PC-9 (cell line): ENCODE data around the gene MCTP2. TPM values are rescaled to one million over a fixed set of nuclear protein-coding genes. Genes with fewer than 3 reads are reported as not detected.

ENCODE experiments used
- BruUV-seq: library from RNA; stranded (reverse); fragments of 400-500 nt; replicated peaks from 2 replicates; lab custom pipeline; 2021; lab: Mats Ljungman, UMichigan
- CTCF ChIA-PET: fragments of 300-600 bp; sonication (Branson Sonifier 250); formaldehyde crosslinking; loops from one replicate; lab custom pipeline; 2022; ENCODE audit warnings: antibody characterized with exemption; lab: Charles Lee
- POLR2A ChIA-PET: fragments of 300-600 bp; sonication (Branson Sonifier 250); formaldehyde crosslinking; loops from one replicate; lab custom pipeline; 2022; ENCODE audit warnings: antibody characterized with exemption; ENCODE audit not compliant: unreplicated experiment; lab: Charles Lee
- DNase-seq, 2 experiments: peaks; one replicate each; pipeline versions ENCODE4 v3.0.0 to v3.0.0-alpha.2; 2015 to 2022; ENCODE audit warnings: mixed read lengths in 1 of 2
- H2AFZ ChIP-seq: fragments of 200-600 bp; sonication (generic); 2 replicates; pipeline ENCODE4 v1.8.1; 2017; ENCODE audit warnings: antibody characterized with exemption
- H3F3A ChIP-seq: fragments of 200-600 bp; sonication (generic); 2 replicates; pipeline ENCODE4 v1.8.1; 2017; ENCODE audit warnings: antibody characterized with exemption, mild to moderate bottlenecking, low read depth; ENCODE audit not compliant: insufficient read depth
- H3K27ac ChIP-seq: fragments of 200-600 bp; sonication (generic); 2 replicates; pipeline ENCODE4 v1.6.1; 2016; ENCODE audit warnings: mixed run types
- H3K27me3 ChIP-seq: fragments of 200-600 bp; sonication (generic); 2 replicates; pipeline ENCODE4 v1.6.1; 2016; ENCODE audit warnings: low read depth, mixed run types; ENCODE audit not compliant: insufficient read depth
- H3K36me3 ChIP-seq: fragments of 200-600 bp; sonication (generic); 2 replicates; pipeline ENCODE4 v1.6.1; 2016; ENCODE audit warnings: low read depth, mixed run types
- H3K4me1 ChIP-seq: fragments of 200-600 bp; sonication (generic); replicated peaks from 2 replicates; pipeline ENCODE4 v1.6.1; 2016; ENCODE audit warnings: mixed run types; ENCODE audit not compliant: insufficient read depth
- H3K4me2 ChIP-seq: fragments of 200-600 bp; sonication (generic); 2 replicates; pipeline ENCODE4 v1.6.1; 2017; ENCODE audit warnings: mixed run types
- H3K4me3 ChIP-seq: fragments of 200-600 bp; sonication (generic); 2 replicates; pipeline ENCODE4 v1.6.1; 2016; ENCODE audit warnings: mixed run types
- H3K79me2 ChIP-seq: fragments of 200-600 bp; sonication (generic); 2 replicates; pipeline ENCODE4 v1.6.1; 2017; ENCODE audit warnings: low read depth, mixed run types
- H3K9me2 ChIP-seq: fragments of 200-600 bp; sonication (generic); 2 replicates; pipeline ENCODE4 v1.8.1; 2017; ENCODE audit warnings: mild to moderate bottlenecking; ENCODE audit not compliant: insufficient read depth
- H3K9me3 ChIP-seq: fragments of 200-600 bp; sonication (generic); 2 replicates; pipeline ENCODE4 v1.8.1; 2016; ENCODE audit warnings: low read depth; ENCODE audit not compliant: insufficient read depth
- H4K20me1 ChIP-seq: fragments of 200-600 bp; sonication (generic); 2 replicates; pipeline ENCODE4 v1.8.1; 2017; ENCODE audit not compliant: insufficient read depth
- CTCF ChIP-seq: fragments of 200-600 bp; sonication (generic); conservative IDR thresholded peaks from 2 replicates; pipeline ENCODE4 v1.6.1; 2017; ENCODE audit warnings: mixed run types, antibody characterized with exemption, mild to moderate bottlenecking, moderate library complexity
- EZH2 ChIP-seq: fragments of 200-600 bp; sonication (generic); IDR thresholded peaks from 2 replicates; pipeline ENCODE4 v1.8.0; 2017; ENCODE audit warnings: antibody characterized with exemption, low read depth
- intact Hi-C: fragments of 100-400 bp; cut with micrococcal nuclease; formaldehyde crosslinking; loops from one replicate; pipeline ENCODE4 v1.10.0; 2022; ENCODE audit not compliant: unreplicated experiment
- total RNA-seq: library from RNA; stranded (reverse); gene quantifications from 2 replicates; pipeline ENCODE4 v1.2.3, GENCODE V29; 2021

Gene MCTP2
- total RNA-seq, 1 experiment from 2014 or later, result 5.7 TPM

GRCh38 chr15:94380798-94381197, 149.4 kb downstream of the MCTP2 start:
- no peak overlapping the region for H3K4me3 ChIP-seq
- no peaks in the 10 kb centered on the region for H4K20me1 ChIP-seq
- no peak overlapping the region for H2AFZ ChIP-seq
- H3K4me2 ChIP-seq, result no peak overlapping the region
- POLR2A ChIA-PET, result no interaction called here
- CTCF ChIA-PET, result no interaction called here
- H3K9me3 ChIP-seq, result no peaks in the 10 kb centered on the region
- no peaks in the 10 kb centered on the region for H3K9me2 ChIP-seq
- H3K36me3 ChIP-seq, result no peaks in the 10 kb centered on the region
- intact Hi-C loops, result no loop called here
- H3K27ac ChIP-seq, result no peak overlapping the region
- no peaks in the 10 kb centered on the region for H3K4me1 ChIP-seq
- no TSS peak for BruUV-seq
- no peaks in the 10 kb centered on the region for H3K79me2 ChIP-seq
- TF ChIP-seq CTCF (no peak), EZH2 (no peak)
- no peaks in the 10 kb centered on the region for H3F3A ChIP-seq
- DNase-seq, result no peak
- no peaks in the 10 kb centered on the region for H3K27me3 ChIP-seq

GRCh38 chr15:94381384-94381783, 150.0 kb downstream of the MCTP2 start:
- TF ChIP-seq EZH2, result no peak
- TF ChIP-seq CTCF, result no peak
- H4K20me1 ChIP-seq, result no peaks in the 10 kb centered on the region
- H2AFZ ChIP-seq, result no peak overlapping the region
- DNase-seq, result no peak
- H3K4me2 ChIP-seq, result no peak overlapping the region
- CTCF ChIA-PET, result no interaction called here
- H3K9me2 ChIP-seq, result no peaks in the 10 kb centered on the region
- no TSS peak for BruUV-seq
- intact Hi-C loops, result no loop called here
- H3K4me3 ChIP-seq, result no peak overlapping the region
- H3K4me1 ChIP-seq, result no peaks in the 10 kb centered on the region
- no peaks in the 10 kb centered on the region for H3K9me3 ChIP-seq
- H3K79me2 ChIP-seq, result no peaks in the 10 kb centered on the region
- no peak overlapping the region for H3K27ac ChIP-seq
- H3K36me3 ChIP-seq, result no peaks in the 10 kb centered on the region
- POLR2A ChIA-PET, result no interaction called here
- H3F3A ChIP-seq, result no peaks in the 10 kb centered on the region
- no peaks in the 10 kb centered on the region for H3K27me3 ChIP-seq

GRCh38 chr15:94383041-94383440, 151.7 kb downstream of the MCTP2 start:
- H3K9me2 ChIP-seq, result no peaks in the 10 kb centered on the region
- POLR2A ChIA-PET, result interaction anchor here (0.6 kb wide), 1 partner anchor 422 kb away, joined by 5 read pairs; no protein-coding TSS in a partner anchor
- no TSS peak for BruUV-seq
- no peaks in the 10 kb centered on the region for H3K79me2 ChIP-seq
- intact Hi-C loops, result no loop called here
- no peak overlapping the region for H3K4me2 ChIP-seq
- TF ChIP-seq EZH2, result no peak
- TF ChIP-seq CTCF, result no peak
- H3K27me3 ChIP-seq, result no peaks in the 10 kb centered on the region
- no peak overlapping the region for H3K4me3 ChIP-seq
- CTCF ChIA-PET, result no interaction called here
- H4K20me1 ChIP-seq, result no peaks in the 10 kb centered on the region
- no peaks in the 10 kb centered on the region for H3K9me3 ChIP-seq
- no peak overlapping the region for H2AFZ ChIP-seq
- no peaks in the 10 kb centered on the region for H3F3A ChIP-seq
- H3K36me3 ChIP-seq, result no peaks in the 10 kb centered on the region
- DNase-seq, result no peak
- H3K27ac ChIP-seq, result no peak overlapping the region
- H3K4me1 ChIP-seq, result no peaks in the 10 kb centered on the region
